IMR-90 (cell line): ENCODE data around the gene TIE1. TPM values are rescaled to one million over a fixed set of nuclear protein-coding genes. Genes with fewer than 3 reads are reported as not detected.

Experiments used
- ATAC-seq: fragments of 200-7000 bp; cut with Tn5 transposase; 2 replicates; pipeline ENCODE4 v1.9.1; 2020; ENCODE audit warnings: low read depth, mild to moderate bottlenecking, moderate library complexity
- BruUV-seq: library from RNA; stranded (reverse); fragments of 400-500 nt; replicated peaks from 2 replicates; lab custom pipeline; 2021; lab: Mats Ljungman, UMichigan
- CTCF ChIA-PET: fragments of 300-600 bp; formaldehyde crosslinking; extraction: SDS; loops from one replicate; lab custom pipeline; 2021; ENCODE audit warnings: antibody characterized with exemption; lab: Yijun Ruan, JAX
- POLR2A ChIA-PET: fragments of 300-600 bp; sonication (Branson Sonifier 250); formaldehyde crosslinking; loops from one replicate; lab custom pipeline; 2022; ENCODE audit warnings: antibody characterized with exemption; ENCODE audit not compliant: unreplicated experiment; lab: Charles Lee
- DNase-seq: peaks from one replicate; pipeline ENCODE4 v3.0.0; 2013
- H2AFZ ChIP-seq: replicated peaks from 2 replicates; pipeline ENCODE3; 2013; ENCODE audit warnings: low read length, mild to moderate bottlenecking; ENCODE audit not compliant: poor library complexity
- H2AK5ac ChIP-seq: 2 replicates; pipeline ENCODE4 v1.6.1; 2013; ENCODE audit warnings: low read depth, low read length, inconsistent platforms
- H2AK9ac ChIP-seq: replicated peaks from 2 replicates; pipeline ENCODE3; 2013; ENCODE audit warnings: mild to moderate bottlenecking, low read depth, low read length, moderate library complexity; ENCODE audit not compliant: poor library complexity
- H2BK120ac ChIP-seq: 2 replicates; pipeline ENCODE4 v1.6.1; 2013; ENCODE audit warnings: low read depth, low read length, inconsistent platforms
- H2BK15ac ChIP-seq: 3 replicates; pipeline ENCODE4 v1.6.1; 2013; ENCODE audit warnings: low read depth, low read length, inconsistent platforms
- H2BK20ac ChIP-seq: 2 replicates; pipeline ENCODE4 v1.6.1; 2013; ENCODE audit warnings: low read depth, mild to moderate bottlenecking, inconsistent platforms, low read length, moderate library complexity
- H2BK5ac ChIP-seq: 2 replicates; pipeline ENCODE4 v1.6.1; 2013; ENCODE audit warnings: mild to moderate bottlenecking, low read depth, low read length, inconsistent platforms; ENCODE audit not compliant: poor library complexity, severe bottlenecking
- H3K14ac ChIP-seq: replicated peaks from 2 replicates; pipeline ENCODE4 v1.6.1; 2013; ENCODE audit warnings: low read depth, low read length, inconsistent platforms
- H3K18ac ChIP-seq: 2 replicates; pipeline ENCODE4 v1.6.1; 2013; ENCODE audit warnings: low read depth, low read length, control low read depth
- H3K23ac ChIP-seq: 2 replicates; pipeline ENCODE4 v1.6.1; 2013; ENCODE audit warnings: low read depth, low read length, inconsistent platforms
- H3K27ac ChIP-seq: 2 replicates; pipeline ENCODE4 v1.5.1; 2013; ENCODE audit warnings: mild to moderate bottlenecking, control low read depth, low read length; ENCODE audit not compliant: insufficient read depth
- H3K27me3 ChIP-seq: 2 replicates; pipeline ENCODE4 v1.6.1; 2013; ENCODE audit warnings: low read length; ENCODE audit not compliant: control insufficient read depth, insufficient read depth
- H3K36me3 ChIP-seq: 2 replicates; pipeline ENCODE4 v1.6.1; 2013; ENCODE audit warnings: low read length, mixed read lengths; ENCODE audit not compliant: control insufficient read depth, insufficient read depth
- H3K4ac ChIP-seq: 2 replicates; pipeline ENCODE4 v1.6.1; 2013; ENCODE audit warnings: low read depth, low read length, inconsistent platforms
- H3K4me1 ChIP-seq: 2 replicates; pipeline ENCODE4 v1.6.1; 2013; ENCODE audit warnings: low read length, mixed read lengths; ENCODE audit not compliant: control insufficient read depth, insufficient read depth
- H3K4me2 ChIP-seq: 2 replicates; pipeline ENCODE4 v1.6.1; 2013; ENCODE audit warnings: low read depth, mild to moderate bottlenecking, control low read depth, low read length, moderate library complexity
- H3K4me3 ChIP-seq: 2 replicates; pipeline ENCODE4 v1.5.1; 2013; ENCODE audit warnings: low read depth, mild to moderate bottlenecking, control low read depth, low read length, moderate library complexity; ENCODE audit not compliant: insufficient read depth
- H3K56ac ChIP-seq: 2 replicates; pipeline ENCODE4 v1.6.1; 2013; ENCODE audit warnings: low read length, inconsistent platforms; ENCODE audit not compliant: insufficient read depth; ENCODE audit errors: extremely low read depth
- H3K79me1 ChIP-seq, 2 experiments: 2 replicates each; pipeline ENCODE4 v1.6.1; 2013; ENCODE audit warnings: low read length in 2 of 2, inconsistent platforms in 1 of 2, low read depth in 1 of 2
- H3K9ac ChIP-seq: 2 replicates; pipeline ENCODE4 v1.6.1; 2013; ENCODE audit warnings: low read depth, low read length, control low read depth
- H3K9me1 ChIP-seq: 2 replicates; pipeline ENCODE4 v1.6.1; 2013; ENCODE audit warnings: low read length, inconsistent platforms; ENCODE audit not compliant: insufficient read depth
- H3K9me3 ChIP-seq: 2 replicates; pipeline ENCODE4 v1.6.1; 2013; ENCODE audit warnings: low read length; ENCODE audit not compliant: control insufficient read depth, insufficient read depth
- H4K20me1 ChIP-seq: 2 replicates; pipeline ENCODE4 v1.6.1; 2013; ENCODE audit warnings: low read length, inconsistent platforms; ENCODE audit not compliant: insufficient read depth
- H4K5ac ChIP-seq: 2 replicates; pipeline ENCODE4 v1.6.1; 2013; ENCODE audit warnings: mild to moderate bottlenecking, low read depth, low read length, control low read depth
- H4K8ac ChIP-seq, 2 experiments: 2 replicates each; pipeline ENCODE4 v1.6.1; 2013; ENCODE audit warnings: low read depth in 2 of 2, low read length in 2 of 2, control low read depth in 1 of 2, inconsistent platforms in 1 of 2
- H4K91ac ChIP-seq: 2 replicates; pipeline ENCODE4 v1.6.1; 2013; ENCODE audit warnings: low read depth, low read length, inconsistent platforms; ENCODE audit not compliant: insufficient read depth
- BHLHE40 ChIP-seq: fragments of 150-350 bp; IDR thresholded peaks from 2 replicates; pipeline ENCODE4 v1.6.1; 2016; ENCODE audit warnings: mild to moderate bottlenecking, low read depth, low read length
- CEBPB ChIP-seq: IDR thresholded peaks from 2 replicates; pipeline ENCODE4 v1.6.1; 2012; ENCODE audit warnings: low read depth, low read length, improper control_type of control experiment
- CHD1 ChIP-seq: IDR thresholded peaks from 2 replicates; pipeline ENCODE4 v1.6.1; 2012; ENCODE audit warnings: low read depth, low read length, improper control_type of control experiment
- FOS ChIP-seq: fragments of 150-350 bp; IDR thresholded peaks from 2 replicates; pipeline ENCODE4 v1.6.1; 2016; ENCODE audit warnings: low read depth, low read length
- MAFK ChIP-seq: IDR thresholded peaks from 2 replicates; pipeline ENCODE4 v1.6.1; 2012; ENCODE audit warnings: low read depth, low read length, improper control_type of control experiment
- MAZ ChIP-seq: IDR thresholded peaks from 2 replicates; pipeline ENCODE4 v1.6.1; 2012; ENCODE audit warnings: low read depth, mild to moderate bottlenecking, low read length, improper control_type of control experiment, moderate library complexity, borderline replicate concordance
- MXI1 ChIP-seq: IDR thresholded peaks from 2 replicates; pipeline ENCODE4 v1.6.1; 2012; ENCODE audit warnings: low read depth, mild to moderate bottlenecking, low read length, moderate library complexity, borderline replicate concordance
- NFE2L2 ChIP-seq: fragments of 150-350 bp; IDR thresholded peaks from 2 replicates; pipeline ENCODE4 v1.6.1; 2016; ENCODE audit warnings: low read depth, mild to moderate bottlenecking, low read length
- POLR2A ChIP-seq: IDR thresholded peaks from 2 replicates; pipeline ENCODE4 v1.6.1; 2012; ENCODE audit warnings: mild to moderate bottlenecking, low read depth, low read length
- RAD21 ChIP-seq: IDR thresholded peaks from 2 replicates; pipeline ENCODE4 v1.6.1; 2012; ENCODE audit warnings: low read length, improper control_type of control experiment
- RCOR1 ChIP-seq: IDR thresholded peaks from 2 replicates; pipeline ENCODE4 v1.6.1; 2012; ENCODE audit warnings: mild to moderate bottlenecking, low read length, improper control_type of control experiment; ENCODE audit not compliant: insufficient replicate concordance
- RFX5 ChIP-seq: IDR thresholded peaks from 2 replicates; pipeline ENCODE4 v1.8.0; 2012; ENCODE audit warnings: low read depth, mild to moderate bottlenecking, low read length, moderate library complexity
- SMC3 ChIP-seq: fragments of 150-350 bp; IDR thresholded peaks from 2 replicates; pipeline ENCODE4 v1.6.1; 2016; ENCODE audit warnings: low read depth, mild to moderate bottlenecking, antibody characterized with exemption, low read length, moderate library complexity
- WGBS, 2 experiments: methylation state at CpG; one replicate each; pipeline versions ENCODE4 v1.1.5 to v1.1.7; 2013; ENCODE audit warnings: missing lambda C conversion rate in 2 of 2; ENCODE audit not compliant: insufficient read length in 1 of 2; ENCODE audit errors: extremely low coverage in 2 of 2; 5-methylcytosine and 5-hydroxymethylcytosine counted together
- dilution Hi-C: fragments of 300-500 bp; cut with HindIII; formaldehyde crosslinking; loops from one replicate; pipeline ENCODE4 v1.14.3; 2018; ENCODE audit warnings: low sequenced_read_pairs; ENCODE audit not compliant: unreplicated experiment
- in situ Hi-C: fragments of 300-500 bp; cut with MboI; formaldehyde crosslinking; loops from 3 replicates; pipeline ENCODE4 v1.14.3; 2019; ENCODE audit warnings: low sequenced_read_pairs, inconsistent platforms, mixed read lengths
- intact Hi-C: fragments of 100-400 bp; cut with micrococcal nuclease; formaldehyde crosslinking; loops from 2 replicates; pipeline ENCODE4 v1.10.0; 2022
- polyA plus RNA-seq, 3 experiments: library from polyadenylated mRNA; depleted of rRNA; stranded (reverse); fragments of >200 nt; gene quantifications; 2 replicates each; pipeline ENCODE4 v1.2.3, GENCODE V29; 2012; ENCODE audit warnings: low replicate concordance in 1 of 3
- total RNA-seq: library from RNA; depleted of rRNA; stranded (reverse); fragments of >200 nt; gene quantifications from 2 replicates; pipeline ENCODE4 v1.2.3, GENCODE V29; 2012
- TF ChIP-seq, protein P1 (sequence below): conservative IDR thresholded peaks from 2 replicates; pipeline ENCODE4 v1.5.1; 2012; ENCODE audit warnings: mild to moderate bottlenecking, low read depth, low read length, improper control_type of control experiment
- TF ChIP-seq, protein P2 (sequence below): fragments of 150-350 bp; IDR thresholded peaks from 2 replicates; pipeline ENCODE4 v1.6.1; 2017; ENCODE audit warnings: mild to moderate bottlenecking, antibody characterized with exemption, low read length, low read depth
- TF ChIP-seq, protein P3 (sequence below): fragments of 150-350 bp; IDR thresholded peaks from 2 replicates; pipeline ENCODE4 v1.6.1; 2016; ENCODE audit warnings: low read depth, mild to moderate bottlenecking, low read length, moderate library complexity, borderline replicate concordance

Gene TIE1
- total and polyA plus RNA-seq, 2 of the 4 experiments (the other 2 are of a cell fraction), result 2.3 to 7.5 TPM

DNA sequence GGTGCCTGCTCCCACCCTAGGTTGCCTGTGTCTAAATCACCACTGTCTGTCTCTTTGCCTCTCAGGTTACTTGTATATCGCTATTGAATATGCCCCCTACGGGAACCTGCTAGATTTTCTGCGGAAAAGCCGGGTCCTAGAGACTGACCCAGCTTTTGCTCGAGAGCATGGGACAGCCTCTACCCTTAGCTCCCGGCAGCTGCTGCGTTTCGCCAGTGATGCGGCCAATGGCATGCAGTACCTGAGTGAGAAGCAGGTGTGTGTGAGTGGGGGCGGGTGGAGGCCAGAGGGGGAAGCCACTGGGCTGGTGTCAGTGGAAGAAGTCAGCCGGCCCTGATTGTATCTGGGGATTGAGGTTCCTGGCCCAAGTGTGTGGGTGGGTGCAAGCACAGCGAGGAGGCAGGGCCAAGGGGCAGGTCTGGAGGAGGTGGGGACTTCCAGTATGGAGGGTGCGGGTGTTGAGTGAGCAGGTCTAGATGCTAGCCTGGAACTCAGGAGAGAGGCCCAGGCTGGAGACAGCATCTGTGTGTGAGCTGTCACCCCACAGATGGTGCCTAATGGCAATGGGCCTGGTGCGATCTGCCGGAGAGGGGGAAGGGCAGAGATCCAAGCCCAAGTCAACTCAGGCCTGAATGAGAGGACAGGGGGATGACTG is 17.2 kb downstream of the TIE1 start:
- BruUV-seq, result no TSS peak
- Histone ChIP-seq H2BK15ac (no peak overlapping the region), H3K4me2 (no peak overlapping the region), H2BK5ac (no peak overlapping the region), H2AFZ (peak overlapping the region; percentile 69), H2AK5ac (no peak overlapping the region), H3K9me1 (peaks cover 3% of the 10 kb centered on the region; the same call in 1 of the 2 replicates), H2BK120ac (no peak overlapping the region), H3K79me1 (no peaks in the 10 kb centered on the region), H3K9me3 (no peaks in the 10 kb centered on the region), H4K91ac (no peak overlapping the region), H2BK20ac (no peak overlapping the region), H4K5ac (no peak overlapping the region), H3K4me3 (no peak overlapping the region), H3K4ac (no peak overlapping the region), H3K27me3 (no peaks in the 10 kb centered on the region), H3K56ac (no peak overlapping the region), H4K8ac (no peak overlapping the region), H4K20me1 (no peaks in the 10 kb centered on the region), H3K4me1 (peaks cover 5% of the 10 kb centered on the region), H3K14ac (no peak overlapping the region), H3K36me3 (no peaks in the 10 kb centered on the region), H3K18ac (no peak overlapping the region), H3K27ac (no peak overlapping the region), H3K23ac (no peak overlapping the region), H2AK9ac (peak overlapping the region; percentile 1), H3K9ac (no peak overlapping the region)
- peak; percentile 37; the same call in 1 of the 2 replicates for ATAC-seq
- TF ChIP-seq MXI1, result no peak
- TF ChIP-seq, protein P1, sequence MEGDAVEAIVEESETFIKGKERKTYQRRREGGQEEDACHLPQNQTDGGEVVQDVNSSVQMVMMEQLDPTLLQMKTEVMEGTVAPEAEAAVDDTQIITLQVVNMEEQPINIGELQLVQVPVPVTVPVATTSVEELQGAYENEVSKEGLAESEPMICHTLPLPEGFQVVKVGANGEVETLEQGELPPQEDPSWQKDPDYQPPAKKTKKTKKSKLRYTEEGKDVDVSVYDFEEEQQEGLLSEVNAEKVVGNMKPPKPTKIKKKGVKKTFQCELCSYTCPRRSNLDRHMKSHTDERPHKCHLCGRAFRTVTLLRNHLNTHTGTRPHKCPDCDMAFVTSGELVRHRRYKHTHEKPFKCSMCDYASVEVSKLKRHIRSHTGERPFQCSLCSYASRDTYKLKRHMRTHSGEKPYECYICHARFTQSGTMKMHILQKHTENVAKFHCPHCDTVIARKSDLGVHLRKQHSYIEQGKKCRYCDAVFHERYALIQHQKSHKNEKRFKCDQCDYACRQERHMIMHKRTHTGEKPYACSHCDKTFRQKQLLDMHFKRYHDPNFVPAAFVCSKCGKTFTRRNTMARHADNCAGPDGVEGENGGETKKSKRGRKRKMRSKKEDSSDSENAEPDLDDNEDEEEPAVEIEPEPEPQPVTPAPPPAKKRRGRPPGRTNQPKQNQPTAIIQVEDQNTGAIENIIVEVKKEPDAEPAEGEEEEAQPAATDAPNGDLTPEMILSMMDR, result no peak
- TF ChIP-seq POLR2A, result no peak
- TF ChIP-seq RAD21, result no peak
- no peak for TF ChIP-seq MAFK
- no peak for TF ChIP-seq SMC3
- TF ChIP-seq, protein P2, sequence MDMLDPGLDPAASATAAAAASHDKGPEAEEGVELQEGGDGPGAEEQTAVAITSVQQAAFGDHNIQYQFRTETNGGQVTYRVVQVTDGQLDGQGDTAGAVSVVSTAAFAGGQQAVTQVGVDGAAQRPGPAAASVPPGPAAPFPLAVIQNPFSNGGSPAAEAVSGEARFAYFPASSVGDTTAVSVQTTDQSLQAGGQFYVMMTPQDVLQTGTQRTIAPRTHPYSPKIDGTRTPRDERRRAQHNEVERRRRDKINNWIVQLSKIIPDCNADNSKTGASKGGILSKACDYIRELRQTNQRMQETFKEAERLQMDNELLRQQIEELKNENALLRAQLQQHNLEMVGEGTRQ, result no peak
- no peak for TF ChIP-seq RFX5
- TF ChIP-seq RCOR1, result no peak
- TF ChIP-seq, protein P3, sequence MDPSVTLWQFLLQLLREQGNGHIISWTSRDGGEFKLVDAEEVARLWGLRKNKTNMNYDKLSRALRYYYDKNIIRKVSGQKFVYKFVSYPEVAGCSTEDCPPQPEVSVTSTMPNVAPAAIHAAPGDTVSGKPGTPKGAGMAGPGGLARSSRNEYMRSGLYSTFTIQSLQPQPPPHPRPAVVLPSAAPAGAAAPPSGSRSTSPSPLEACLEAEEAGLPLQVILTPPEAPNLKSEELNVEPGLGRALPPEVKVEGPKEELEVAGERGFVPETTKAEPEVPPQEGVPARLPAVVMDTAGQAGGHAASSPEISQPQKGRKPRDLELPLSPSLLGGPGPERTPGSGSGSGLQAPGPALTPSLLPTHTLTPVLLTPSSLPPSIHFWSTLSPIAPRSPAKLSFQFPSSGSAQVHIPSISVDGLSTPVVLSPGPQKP, result no peak
- no peak for TF ChIP-seq NFE2L2
- TF ChIP-seq BHLHE40, result no peak
- TF ChIP-seq FOS, result no peak
- TF ChIP-seq MAZ, result no peak
- no peak for TF ChIP-seq CHD1
- no peak for TF ChIP-seq CEBPB
- WGBS, 2 experiments, result 73% methylated on average over 12 of the region's 15 CpGs; no CpG with 5 or more reads in 1 of the 2 experiments
- intact Hi-C loops, result no loop called here
- ChIA-PET CTCF (no interaction called here), POLR2A (no interaction called here)
- peak; percentile 49 for DNase-seq
- in situ Hi-C loops, result no loop called here
- dilution Hi-C loops, result no loop called here
